Umbilical cord (tissue), 2 donors: Measurements from ENCODE around the gene LSM2. TPM values are rescaled to one million over a fixed set of nuclear protein-coding genes. Genes with fewer than 3 reads are reported as not detected.

Experiments used
- DNase-seq: peaks from one replicate; pipeline ENCODE4 v3.0.0-alpha.2; 2015; ENCODE audit warnings: low spot score
- total RNA-seq: library from RNA; depleted of rRNA; stranded (reverse); fragments of >200 nt; gene quantifications from one replicate; pipeline ENCODE4 v1.2.3, GENCODE V29; 2014; ENCODE audit warnings: low replicate concordance; ENCODE audit not compliant: insufficient read depth

The LSM2 gene
- total RNA-seq, 1 donor from 2014 or later, result 28.9 TPM

DNA sequence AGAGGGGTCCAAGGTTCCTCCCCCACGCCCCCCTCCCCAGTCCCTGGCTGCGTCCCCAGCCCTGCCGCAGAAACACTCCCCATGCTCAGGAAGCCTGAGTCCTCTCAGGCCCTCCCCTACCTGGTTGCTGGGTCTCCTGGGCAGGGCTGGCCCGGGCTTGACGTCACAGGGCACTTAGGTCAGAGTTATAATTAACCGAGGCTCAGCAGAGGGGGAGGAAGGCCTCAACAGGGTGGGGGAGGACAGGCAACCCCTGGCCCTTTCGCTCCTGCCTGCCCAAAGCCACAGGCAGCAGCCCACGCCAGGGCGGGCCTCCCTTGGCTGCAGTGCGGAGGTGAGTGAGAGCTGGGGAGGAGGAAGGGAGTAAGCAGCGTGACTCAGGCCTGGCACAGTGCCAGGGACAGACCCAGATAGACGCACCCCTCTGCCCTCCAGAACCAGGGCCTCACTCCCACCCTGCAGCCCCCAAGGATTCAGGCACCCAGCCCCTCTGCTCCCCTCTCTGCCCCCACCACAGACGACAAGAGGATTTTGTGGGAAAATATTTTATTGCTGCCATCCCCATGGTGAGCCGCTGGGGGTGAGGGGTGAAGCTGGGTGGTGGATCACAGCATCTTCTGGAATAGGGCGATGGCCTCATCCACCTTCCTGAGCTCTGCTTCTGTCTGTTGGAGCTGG lies 29.6 kb downstream of the LSM2 start, which contains the start of gene VWA7:
VWA7 (minus strand) TSS at position 340 of the 678 bp plus-strand sequence. CDS start 549 bp downstream, outside the sequence.
- DNase-seq, result peak; percentile 60

DNA sequence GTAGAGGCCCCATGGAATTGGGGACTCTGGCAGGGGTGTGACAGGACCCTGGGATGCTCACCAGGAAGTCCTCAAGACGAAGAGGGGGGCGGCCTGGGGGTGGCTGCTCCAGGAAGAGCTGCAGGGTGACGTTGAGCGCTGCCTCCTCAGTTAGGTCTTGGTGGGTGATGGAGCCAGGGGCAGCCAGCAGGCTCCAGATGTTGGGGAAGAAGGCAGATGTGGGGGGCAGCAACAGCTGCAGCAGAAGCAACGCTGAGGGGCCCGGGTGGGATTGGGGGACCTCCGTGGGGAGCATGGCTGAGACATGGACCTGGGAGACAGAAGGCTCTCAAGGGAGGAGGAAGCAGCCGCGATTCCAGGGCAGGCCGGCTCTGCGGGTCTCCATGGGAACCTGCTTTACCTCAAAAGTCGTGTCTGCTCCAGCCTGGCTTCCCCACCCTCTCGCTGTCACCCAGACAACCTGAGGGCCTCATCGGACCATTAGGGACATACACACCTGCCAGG lies 30.2 kb downstream of the LSM2 start:
- DNase-seq, result no peak

DNA sequence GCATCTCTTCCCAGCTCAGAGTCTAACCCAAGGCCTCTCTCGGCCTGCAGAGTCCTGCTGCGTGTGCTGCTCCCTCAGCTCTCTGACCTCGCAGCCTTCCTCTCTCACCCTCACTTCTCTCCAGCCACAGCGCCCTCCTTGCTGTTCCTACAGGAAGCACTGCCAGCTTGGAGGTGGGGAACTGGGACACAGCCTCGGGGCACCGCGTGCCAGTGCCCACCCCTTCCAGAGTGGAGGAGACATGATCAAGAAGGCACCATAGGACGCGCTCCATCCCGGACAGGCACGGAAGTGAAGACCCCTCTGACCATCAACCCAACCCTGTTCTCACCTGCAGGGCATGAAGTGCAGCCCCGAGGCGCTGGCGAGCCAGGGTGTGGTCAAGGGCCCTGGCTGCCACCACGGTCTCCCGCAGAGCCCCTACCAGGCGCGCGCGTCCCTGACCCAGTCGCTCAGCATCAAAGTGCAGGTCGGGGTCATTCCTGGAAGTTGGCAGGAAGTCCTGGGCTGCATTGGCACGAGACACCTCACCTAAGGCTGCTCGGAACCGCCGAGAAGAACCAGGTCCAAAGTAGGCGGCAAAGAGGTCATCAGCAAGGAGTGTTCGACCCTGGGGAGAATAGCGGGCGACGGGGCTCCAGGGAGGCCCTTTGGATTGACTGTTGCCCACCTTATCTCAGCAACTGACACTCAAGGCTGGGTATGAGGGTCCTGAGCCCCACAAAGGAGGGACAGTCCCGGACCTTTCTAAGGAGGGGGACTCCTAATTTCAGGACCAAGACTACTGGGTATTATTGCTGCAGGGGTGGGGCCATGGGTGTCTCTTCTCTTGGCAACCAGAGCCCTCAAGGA lies 30.9 kb downstream of the LSM2 start:
- no peak for DNase-seq

DNA sequence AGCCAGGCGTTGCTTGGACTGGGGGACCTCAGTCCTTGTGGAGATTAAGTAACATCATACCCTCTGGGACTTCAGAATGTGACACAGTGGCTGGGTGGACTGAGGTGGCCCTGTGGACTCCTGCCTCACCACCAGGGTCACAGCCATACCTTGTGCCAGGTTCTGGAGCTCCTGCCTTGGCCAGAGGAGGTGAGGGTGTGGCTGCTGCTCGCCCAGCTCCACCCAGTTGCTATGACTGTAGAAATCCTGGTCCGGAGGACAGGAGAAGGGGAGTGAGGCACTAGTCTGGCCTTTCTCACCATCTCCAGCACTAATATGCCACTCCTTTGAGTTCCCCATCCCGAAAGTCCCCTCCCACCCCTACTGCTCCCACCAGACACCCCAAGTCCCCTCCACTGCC lies 31.6 kb downstream of the LSM2 start:
- DNase-seq, result no peak

DNA sequence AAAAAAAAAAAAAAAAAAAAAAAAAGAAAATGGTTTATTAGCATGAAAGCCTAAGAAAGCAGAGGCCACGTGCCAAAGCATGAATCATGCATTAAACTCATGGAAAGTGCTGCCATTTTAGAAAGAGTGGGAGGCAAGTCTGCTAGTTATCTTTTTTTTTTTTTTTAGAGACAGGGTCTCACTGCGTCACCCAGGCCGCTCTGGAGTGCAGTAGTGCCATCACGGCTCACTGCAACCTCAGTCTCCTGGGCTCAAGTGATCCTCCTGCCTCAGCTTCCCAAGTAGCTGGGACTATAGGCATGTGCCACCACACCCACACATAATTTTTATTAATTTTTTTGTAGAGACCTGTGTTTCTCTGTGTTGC lies 34.8 kb downstream of the LSM2 start:
- DNase-seq, result no peak

DNA sequence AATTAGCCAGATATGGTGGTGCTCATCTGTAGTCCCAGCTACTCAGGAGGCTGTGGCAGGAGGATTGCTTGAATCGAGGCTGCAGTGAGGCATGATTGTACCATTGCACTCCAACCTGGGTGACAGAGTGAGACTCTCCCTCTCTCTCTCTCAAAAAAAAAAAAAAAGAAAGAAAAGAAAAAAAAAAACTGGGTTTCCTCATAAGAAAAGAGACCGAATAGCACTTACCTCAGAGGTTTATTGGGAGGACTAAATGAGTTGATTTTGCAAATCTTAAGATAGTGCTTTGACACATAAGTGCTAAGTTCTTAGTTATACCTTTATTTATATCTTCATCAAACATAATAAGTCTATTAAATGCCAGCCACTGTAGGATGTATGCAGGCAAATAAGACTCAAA lies 35.9 kb downstream of the LSM2 start:
- DNase-seq, result no peak

DNA sequence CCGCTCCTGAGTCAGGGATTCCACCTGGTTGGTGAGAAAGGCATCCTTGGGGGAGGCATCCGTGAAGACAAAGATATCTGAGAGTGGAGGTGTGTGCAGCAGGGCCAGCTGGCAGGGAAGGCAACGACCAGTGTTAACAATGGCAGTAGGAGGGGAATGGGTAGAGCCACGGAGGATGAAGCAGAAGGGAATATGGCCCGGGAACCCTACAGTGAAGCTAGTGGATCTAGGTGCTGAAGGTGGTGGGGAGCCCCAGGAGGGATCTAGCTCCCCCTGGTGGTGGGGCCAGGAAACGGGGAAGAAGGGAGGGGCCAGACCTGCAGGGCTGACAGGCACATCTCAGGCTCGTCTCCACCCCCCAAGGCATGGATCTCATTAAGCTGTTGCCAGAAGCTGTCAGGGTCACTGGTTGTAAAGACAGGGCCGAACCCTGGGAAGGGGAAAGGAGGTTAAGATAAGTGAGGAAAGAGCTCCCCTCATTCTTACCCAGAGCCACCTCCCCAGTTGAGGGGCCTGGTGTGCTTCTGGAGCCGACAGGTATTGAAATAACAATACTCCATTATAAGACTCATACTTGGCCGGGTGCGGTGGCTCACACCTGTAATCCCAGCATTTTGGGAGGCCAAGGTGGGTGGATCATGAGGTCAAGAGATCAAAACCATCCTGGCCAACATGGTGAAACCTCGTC lies 36.9 kb downstream of the LSM2 start:
- no peak for DNase-seq

DNA sequence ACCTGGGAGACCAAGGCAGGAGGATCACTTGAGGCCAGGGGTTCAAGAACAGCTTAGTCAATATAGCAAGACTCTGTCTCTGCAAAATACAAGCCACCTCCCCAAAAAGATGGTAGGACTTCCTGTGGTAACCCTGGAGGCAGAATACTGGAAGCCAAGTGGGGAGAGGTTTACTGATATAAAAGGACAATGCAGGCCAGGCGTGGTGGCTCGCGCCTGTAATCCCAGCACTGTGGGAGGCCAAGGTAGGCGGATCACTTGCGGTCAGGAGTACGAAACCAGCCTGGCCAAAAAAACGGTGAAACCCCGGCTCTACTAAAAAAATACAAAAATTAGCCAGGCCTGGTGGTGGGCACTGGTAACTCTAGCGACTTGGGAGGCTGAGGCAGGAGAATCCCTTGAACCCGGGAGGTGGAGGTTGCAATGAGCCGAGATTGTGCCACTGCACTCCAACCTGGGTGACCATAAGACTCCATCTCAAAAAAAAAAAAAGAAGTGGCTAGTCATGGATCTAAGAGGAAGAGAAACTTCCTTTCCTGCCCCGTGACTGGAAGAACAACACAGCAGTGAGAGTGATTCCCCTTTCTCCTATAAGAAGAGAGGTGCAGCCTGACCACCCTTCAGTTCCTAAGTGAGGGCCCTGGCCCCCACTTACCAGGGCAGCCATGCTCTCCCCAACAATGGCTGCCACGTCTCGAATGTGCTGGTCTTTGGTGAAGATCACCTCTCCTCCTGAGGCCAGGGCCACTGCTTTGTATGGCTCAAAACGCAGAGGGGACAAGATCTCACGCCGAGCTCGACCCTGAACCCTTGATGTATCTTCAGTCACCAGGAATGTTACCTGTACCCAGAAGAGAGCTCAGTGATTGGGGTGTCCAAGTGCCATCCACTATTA lies 38.2 kb downstream of the LSM2 start:
- DNase-seq, result no peak

DNA sequence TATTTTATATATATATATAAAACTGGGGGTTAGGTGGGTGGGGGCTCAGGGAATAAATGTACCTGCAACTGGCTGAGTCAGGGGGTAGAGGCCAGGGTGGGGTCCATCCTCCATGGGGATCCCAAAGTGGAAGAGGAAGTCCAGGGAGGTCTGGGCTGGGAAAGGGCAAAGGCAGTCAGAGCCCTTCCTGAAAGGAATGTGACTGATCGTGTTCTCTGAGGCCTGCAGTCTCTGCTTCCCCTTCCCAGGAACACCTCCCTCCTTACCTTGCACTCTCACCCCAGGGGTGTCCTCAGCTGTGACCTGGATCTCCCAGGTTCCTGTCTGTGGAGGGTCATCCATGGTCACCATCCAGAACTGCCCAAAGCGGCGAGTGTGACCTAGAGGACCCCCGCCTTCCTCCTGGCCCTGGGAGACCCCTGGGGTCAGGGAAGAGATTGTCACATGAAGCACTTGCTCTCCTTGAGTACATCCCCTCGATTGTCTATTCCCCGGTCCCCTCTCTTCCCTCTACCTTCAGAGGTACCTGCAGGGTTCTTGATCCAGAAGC lies 39.6 kb downstream of the LSM2 start:
- DNase-seq, result no peak

DNA sequence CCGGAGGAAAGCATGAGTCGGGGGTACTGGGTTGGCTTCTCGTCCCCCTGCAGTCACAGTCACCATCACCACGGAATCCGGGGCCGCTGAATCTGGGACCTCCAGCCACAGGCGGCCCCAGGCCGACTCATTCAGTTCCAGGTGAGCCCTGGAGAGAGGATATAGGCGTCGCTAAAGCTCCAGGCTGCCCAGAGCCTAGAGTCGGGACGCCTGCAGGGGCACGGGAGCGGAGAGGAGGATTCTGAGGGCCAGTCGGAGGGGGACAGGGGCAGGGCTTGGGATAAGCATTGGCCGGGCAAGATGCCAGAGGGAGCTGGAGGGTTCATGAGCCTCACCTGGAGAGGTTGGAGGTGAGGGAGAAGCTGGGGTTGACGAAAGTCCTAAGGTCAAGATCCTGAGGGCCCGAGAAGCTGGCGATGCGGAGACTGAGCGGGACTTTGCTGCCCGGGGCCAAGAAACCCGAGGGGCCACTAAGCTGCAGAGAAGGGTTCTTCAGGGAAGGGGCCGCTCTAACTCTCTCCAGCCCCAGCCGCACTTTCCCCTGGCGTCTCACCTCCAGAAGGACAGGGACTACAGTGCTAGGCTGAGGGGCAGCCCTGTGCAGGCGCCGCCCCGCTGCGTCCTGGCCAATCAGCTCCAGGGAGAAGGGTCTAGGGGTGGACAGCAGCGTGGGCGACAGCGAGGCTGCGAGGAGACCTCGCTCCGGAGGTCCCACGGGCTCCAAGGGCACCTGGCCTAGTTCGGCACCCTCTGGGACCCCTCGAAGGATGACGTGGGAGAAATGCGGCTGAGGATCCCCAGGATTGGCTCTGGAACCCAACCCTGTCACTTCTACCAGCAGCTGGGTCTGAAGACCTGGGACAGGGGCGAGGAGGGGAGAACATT lies 40.6 kb downstream of the LSM2 start:
- DNase-seq, result peak; percentile 44

DNA sequence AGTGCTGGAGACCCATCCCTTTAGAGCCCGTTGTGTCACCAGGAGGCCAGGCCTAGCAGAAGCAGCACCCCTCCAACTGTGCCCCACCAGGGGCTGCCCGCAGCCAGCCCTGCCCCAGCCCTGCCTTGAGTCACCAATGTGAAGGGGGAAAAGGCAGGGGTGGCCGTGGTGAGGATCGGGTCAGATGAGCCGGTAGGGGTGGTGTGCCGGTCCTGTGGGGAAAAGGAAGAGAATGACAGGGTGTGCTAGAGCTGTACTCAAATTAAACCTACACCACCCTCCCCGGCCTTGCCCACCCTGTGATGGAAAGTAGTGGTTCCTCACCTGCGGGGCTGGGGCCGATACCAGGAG lies 41.2 kb downstream of the LSM2 start:
- DNase-seq, result no peak

DNA sequence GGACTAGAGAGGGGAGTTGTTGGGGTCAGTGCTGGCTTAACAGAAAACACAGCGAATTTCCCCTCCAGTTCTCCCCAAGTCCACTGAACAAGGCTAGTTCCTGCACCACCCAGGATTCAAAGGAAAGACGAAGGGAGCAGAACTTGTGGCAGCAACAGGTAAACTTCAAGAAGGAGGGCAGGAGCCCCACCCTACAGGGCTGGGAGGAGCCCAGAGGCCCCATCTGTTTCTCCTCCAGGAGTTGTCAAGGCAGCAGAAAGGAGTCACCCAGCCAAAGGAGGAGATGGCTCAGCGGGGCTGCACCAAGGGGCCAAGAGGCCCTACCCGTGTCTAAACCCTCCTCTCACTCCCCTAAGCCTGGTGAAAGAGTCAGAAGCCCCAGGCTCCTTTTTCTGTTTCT lies 42.6 kb downstream of the LSM2 start:
- peak; percentile 55 for DNase-seq

DNA sequence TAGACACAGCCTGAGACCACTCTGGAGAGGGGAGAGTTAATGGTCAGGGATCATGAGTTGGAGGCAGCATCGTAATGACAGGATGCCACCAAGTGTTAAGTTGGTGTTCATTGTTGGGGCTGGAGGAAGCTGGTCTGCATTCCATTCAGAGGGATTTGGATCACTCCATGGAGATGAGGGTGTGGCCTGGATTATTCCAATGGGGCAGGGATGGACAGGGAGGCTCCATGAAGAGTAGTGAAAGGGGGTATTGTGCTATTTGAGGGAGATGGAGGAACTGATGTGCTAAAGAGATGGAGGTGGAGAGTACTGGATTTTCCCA lies 43.2 kb downstream of the LSM2 start:
- DNase-seq, result peak; percentile 88

DNA sequence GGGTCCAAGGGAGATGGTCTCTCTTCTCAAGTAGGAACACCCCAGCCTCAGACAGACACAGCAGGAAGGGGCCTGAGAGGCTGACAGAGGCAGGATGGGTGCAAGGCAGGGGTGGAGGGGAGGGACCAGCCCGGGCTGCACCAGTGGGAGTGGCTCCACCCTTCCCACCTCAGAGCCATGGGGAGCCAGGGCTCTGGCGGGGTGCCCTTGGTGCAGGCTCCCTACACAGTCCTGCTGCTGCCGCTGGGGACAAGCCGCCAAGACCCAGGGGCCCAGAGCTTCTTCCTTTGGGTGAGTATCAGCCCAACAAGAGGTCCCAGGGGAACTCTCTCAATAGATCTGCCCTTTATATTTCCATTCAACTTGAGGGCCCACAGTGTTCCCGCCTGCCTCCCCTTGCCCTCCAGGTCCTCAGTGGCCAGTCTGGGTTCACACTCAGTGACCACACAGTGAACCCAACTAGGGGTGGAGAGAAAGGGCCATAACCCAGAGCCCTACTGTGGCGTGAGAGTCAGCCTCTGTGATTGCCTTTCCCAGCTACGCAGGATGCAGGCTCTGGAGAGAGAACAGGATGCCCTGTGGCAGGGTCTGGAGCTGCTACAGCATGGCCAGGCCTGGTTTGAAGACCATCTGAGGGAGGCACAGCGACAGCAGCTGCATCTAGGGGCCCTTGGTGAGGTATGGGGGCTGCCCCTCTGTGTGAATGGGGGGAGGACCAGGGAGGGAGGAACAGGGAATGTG lies 43.7 kb downstream of the LSM2 start:
- peak; percentile 15 for DNase-seq

DNA sequence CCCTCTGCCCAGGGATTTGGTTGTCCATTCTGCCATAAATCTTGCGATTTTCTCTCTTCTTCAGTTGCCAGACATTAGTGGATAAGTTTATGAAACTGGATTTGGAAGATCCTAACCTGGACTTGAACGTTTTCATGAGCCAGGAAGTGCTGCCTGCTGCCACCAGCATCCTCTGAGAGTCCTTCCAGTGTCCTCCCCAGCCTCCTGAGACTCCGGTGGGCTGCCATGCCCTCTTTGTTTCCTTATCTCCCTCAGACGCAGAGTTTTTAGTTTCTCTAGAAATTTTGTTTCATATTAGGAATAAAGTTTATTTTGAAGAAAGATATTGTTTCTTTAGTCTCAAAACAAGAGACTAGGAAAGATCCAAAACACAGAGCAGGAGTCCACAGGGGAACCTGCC lies 44.4 kb downstream of the LSM2 start, which contains the start of gene SAPCD1:
SAPCD1 (plus strand) TSS at position 301 of the 400 bp plus-strand sequence. CDS start 399 bp downstream, outside the sequence.
- no peak for DNase-seq

DNA sequence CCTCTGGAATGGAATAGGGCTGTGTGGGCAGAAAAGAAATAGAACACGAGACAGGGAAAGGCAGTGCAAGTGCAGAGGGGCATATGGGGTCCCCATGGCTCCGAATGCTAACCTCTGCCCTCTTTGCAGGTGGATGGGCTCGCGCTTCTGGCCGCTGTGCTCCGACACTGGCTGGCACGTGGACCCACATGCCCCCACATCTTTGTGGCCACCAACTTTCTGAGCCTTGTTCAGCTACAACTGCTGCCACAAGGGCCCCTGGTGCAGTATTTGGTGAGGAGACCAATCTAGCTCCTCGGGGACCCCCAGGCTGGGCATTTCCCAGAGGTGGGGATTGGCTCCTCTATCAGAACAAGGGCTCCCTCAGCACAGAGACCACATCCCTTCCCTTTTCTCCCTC lies 45.4 kb downstream of the LSM2 start:
- DNase-seq, result no peak

DNA sequence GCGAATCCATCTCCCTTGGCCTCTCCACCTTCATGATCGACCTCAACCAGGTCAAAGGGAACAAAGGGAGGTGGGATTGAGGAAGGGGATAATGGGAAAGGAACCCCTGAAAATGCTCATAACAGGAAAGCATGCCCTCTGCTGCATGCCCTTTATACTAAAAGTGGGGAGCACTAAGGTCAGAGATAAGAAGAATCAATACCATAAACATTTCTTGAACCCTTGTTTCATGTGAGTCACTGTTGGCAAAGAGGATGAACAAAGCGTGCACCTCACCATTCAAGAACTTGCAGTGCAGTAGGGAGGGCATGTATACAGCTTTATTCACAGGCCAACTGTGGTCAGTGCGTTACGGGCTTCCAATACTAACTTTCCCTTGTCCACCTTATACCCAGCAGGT lies 46.0 kb downstream of the LSM2 start:
- no peak for DNase-seq

DNA sequence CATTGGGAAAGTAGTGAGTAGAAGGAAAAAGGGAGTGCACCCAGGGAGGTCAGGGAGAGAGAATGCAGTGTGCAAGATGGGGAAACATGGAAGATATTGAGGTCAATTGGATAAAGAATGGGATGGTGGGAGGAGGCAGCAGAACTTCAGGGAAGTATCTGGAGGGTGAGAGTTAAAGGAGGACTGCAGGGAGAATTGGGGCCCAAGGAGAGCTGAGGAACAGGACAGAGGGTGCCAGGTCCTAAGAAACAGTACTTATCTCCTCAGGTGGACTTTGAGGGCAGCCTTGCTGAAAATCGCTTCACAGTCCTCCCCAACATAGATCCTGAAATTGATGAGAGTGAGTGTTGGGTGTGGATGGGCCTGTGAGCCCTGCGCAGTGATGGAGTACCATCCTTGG lies 48.5 kb downstream of the LSM2 start:
- no peak for DNase-seq

DNA sequence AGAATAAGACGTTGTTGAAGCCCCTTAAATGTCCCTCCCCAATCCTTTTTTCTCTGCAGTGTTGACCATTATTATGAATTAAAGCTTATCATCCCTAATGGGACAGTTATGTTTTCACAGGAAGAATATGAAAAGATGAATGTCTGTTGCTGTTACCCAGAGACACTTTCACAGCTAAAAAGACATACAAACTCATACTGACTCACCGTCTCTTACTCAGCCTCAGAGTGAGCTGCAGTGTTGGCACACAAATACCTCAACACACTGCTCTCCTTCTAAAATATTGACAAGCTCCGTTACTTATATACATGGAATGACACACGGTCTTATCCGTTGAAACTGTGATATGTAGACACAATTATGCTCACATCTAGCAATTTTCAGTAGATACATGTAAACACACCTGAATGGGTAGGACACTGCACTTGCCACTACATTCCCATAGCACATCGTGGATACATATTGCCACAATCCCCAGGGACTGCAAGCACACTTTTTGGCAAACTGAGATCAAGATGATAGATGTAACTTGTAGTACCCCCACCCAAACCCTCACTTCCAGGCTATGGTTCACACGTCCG lies 53.9 kb downstream of the LSM2 start:
- DNase-seq, result no peak
